SK-N-SH treated with all-trans-retinoic acid at 6 μM for 48 hours (cell line): ENCODE measurements around the gene RNF144B.

Experiments used
- ATAC-seq: fragments of 200-7000 bp; cut with Tn5 transposase; 3 replicates; pipeline ENCODE4 v1.9.1; 2020; ENCODE audit warnings: mild to moderate bottlenecking, moderate library complexity
- ARNTL ChIP-seq: fragments of 450-650 bp; formaldehyde crosslinking; IDR thresholded peaks from 2 replicates; pipeline ENCODE4 v1.5.0; 2020; ENCODE audit warnings: low read depth, mild to moderate bottlenecking, moderate library complexity, borderline replicate concordance
- BACH2 ChIP-seq: fragments of 250-450 bp; sonication (Bioruptor Pico); IDR thresholded peaks from 2 replicates; pipeline ENCODE4 v1.9.0; 2021; ENCODE audit warnings: mild to moderate bottlenecking, borderline replicate concordance
- CSDC2 ChIP-seq: fragments of 250-450 bp; sonication (Bioruptor Pico); IDR thresholded peaks from 2 replicates; pipeline ENCODE4 v1.5.0; 2020; ENCODE audit warnings: mild to moderate bottlenecking, moderate library complexity
- GLIS3 ChIP-seq: fragments of 250-450 bp; sonication (Bioruptor Pico); IDR thresholded peaks from 2 replicates; pipeline ENCODE4 v1.5.0; 2020; ENCODE audit warnings: mild to moderate bottlenecking, moderate library complexity
- OSR1 ChIP-seq: fragments of 250-450 bp; sonication (Bioruptor Pico); IDR thresholded peaks from 2 replicates; pipeline ENCODE4 v1.8.0; 2022; ENCODE audit warnings: moderate library complexity, mild to moderate bottlenecking, inconsistent platforms
- PPARA ChIP-seq: fragments of 250-450 bp; sonication (Bioruptor Pico); IDR thresholded peaks from 2 replicates; pipeline ENCODE4 v1.5.0; 2020; ENCODE audit warnings: mild to moderate bottlenecking, borderline replicate concordance
- RARB ChIP-seq: fragments of 250-450 bp; sonication (Bioruptor Pico); IDR thresholded peaks from 2 replicates; pipeline ENCODE4 v1.8.0; 2021; ENCODE audit warnings: mild to moderate bottlenecking, moderate library complexity
- SNAI2 ChIP-seq: fragments of 250-450 bp; sonication (Bioruptor Pico); IDR thresholded peaks from 2 replicates; pipeline ENCODE4 v1.5.0; 2020; ENCODE audit warnings: mild to moderate bottlenecking, moderate library complexity
- TCF4 ChIP-seq: fragments of 250-450 bp; sonication (Bioruptor Pico); IDR thresholded peaks from 2 replicates; pipeline ENCODE4 v1.8.0; 2021; ENCODE audit warnings: mild to moderate bottlenecking, moderate library complexity, borderline replicate concordance
- TOX ChIP-seq: fragments of 250-450 bp; sonication (Bioruptor Pico); IDR thresholded peaks from 2 replicates; pipeline ENCODE4 v1.8.0; 2021; ENCODE audit warnings: mild to moderate bottlenecking, moderate library complexity, borderline replicate concordance
- ZC3H10 ChIP-seq: fragments of 250-450 bp; sonication (Bioruptor Pico); IDR thresholded peaks from 2 replicates; pipeline ENCODE4 v1.5.1; 2021; ENCODE audit warnings: mild to moderate bottlenecking, moderate library complexity
- ZFP3 ChIP-seq: fragments of 250-450 bp; sonication (Bioruptor Pico); IDR thresholded peaks from 2 replicates; pipeline ENCODE4 v1.5.0; 2020; ENCODE audit warnings: mild to moderate bottlenecking, moderate library complexity
- ZFP30 ChIP-seq: fragments of 450-650 bp; formaldehyde crosslinking; IDR thresholded peaks from 2 replicates; pipeline ENCODE4 v1.5.0; 2022; ENCODE audit warnings: mild to moderate bottlenecking, moderate library complexity
- ZNF565 ChIP-seq: fragments of 450-650 bp; formaldehyde crosslinking; conservative IDR thresholded peaks from 2 replicates; pipeline ENCODE4 v1.5.0; 2020; ENCODE audit warnings: low read depth, mild to moderate bottlenecking, moderate library complexity
- ZNF70 ChIP-seq: fragments of 450-650 bp; formaldehyde crosslinking; IDR thresholded peaks from 2 replicates; pipeline ENCODE4 v1.5.0; 2020; ENCODE audit warnings: mild to moderate bottlenecking, moderate library complexity
- ZNF8 ChIP-seq: fragments of 450-650 bp; formaldehyde crosslinking; IDR thresholded peaks from 2 replicates; pipeline ENCODE4 v1.5.0; 2020; ENCODE audit warnings: mild to moderate bottlenecking, moderate library complexity
- TF ChIP-seq, protein P1 (sequence below): fragments of 250-450 bp; sonication (Bioruptor Pico); IDR thresholded peaks from 2 replicates; pipeline ENCODE4 v1.5.0; 2020; ENCODE audit warnings: mild to moderate bottlenecking, moderate library complexity
- TF ChIP-seq, protein P2 (sequence below): fragments of 250-450 bp; sonication (Bioruptor Pico); IDR thresholded peaks from 2 replicates; pipeline ENCODE4 v1.5.1; 2021; ENCODE audit warnings: mild to moderate bottlenecking, moderate library complexity
- TF ChIP-seq, protein P3 (sequence below): fragments of 250-450 bp; sonication (Bioruptor Pico); IDR thresholded peaks from 2 replicates; pipeline ENCODE4 v1.8.0; 2020; ENCODE audit warnings: mild to moderate bottlenecking, moderate library complexity, borderline replicate concordance
- TF ChIP-seq, protein P4 (sequence below): fragments of 250-450 bp; sonication (Bioruptor Pico); IDR thresholded peaks from 2 replicates; pipeline ENCODE4 v1.5.1; 2020; ENCODE audit warnings: low read depth, mild to moderate bottlenecking, moderate library complexity
- TF ChIP-seq, protein P5 (sequence below): fragments of 250-450 bp; sonication (Bioruptor Pico); IDR thresholded peaks from 2 replicates; pipeline ENCODE4 v1.8.0; 2021; ENCODE audit warnings: low read depth, mild to moderate bottlenecking, moderate library complexity, borderline replicate concordance

RNF144B gene

DNA sequence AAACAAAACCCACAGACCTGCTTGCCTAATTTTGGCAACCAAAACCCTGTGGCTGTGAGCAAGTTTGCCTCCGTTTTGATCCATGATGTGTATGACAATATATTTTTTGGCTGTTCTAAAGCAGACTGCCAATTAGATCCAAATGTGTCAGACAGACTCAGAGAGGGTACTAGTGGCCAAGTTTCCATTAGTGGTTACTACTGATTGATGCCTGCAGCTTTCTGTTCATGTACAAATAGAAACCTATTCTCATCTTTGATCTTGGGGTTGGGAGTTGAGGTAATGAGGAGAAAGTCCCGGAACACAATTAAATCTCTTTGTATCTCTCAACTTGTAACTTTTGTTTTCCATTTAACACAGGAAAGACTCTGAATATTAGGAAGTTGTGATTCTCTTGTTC, 100.9 kb downstream of the RNF144B start:
- TF ChIP-seq, protein P1, sequence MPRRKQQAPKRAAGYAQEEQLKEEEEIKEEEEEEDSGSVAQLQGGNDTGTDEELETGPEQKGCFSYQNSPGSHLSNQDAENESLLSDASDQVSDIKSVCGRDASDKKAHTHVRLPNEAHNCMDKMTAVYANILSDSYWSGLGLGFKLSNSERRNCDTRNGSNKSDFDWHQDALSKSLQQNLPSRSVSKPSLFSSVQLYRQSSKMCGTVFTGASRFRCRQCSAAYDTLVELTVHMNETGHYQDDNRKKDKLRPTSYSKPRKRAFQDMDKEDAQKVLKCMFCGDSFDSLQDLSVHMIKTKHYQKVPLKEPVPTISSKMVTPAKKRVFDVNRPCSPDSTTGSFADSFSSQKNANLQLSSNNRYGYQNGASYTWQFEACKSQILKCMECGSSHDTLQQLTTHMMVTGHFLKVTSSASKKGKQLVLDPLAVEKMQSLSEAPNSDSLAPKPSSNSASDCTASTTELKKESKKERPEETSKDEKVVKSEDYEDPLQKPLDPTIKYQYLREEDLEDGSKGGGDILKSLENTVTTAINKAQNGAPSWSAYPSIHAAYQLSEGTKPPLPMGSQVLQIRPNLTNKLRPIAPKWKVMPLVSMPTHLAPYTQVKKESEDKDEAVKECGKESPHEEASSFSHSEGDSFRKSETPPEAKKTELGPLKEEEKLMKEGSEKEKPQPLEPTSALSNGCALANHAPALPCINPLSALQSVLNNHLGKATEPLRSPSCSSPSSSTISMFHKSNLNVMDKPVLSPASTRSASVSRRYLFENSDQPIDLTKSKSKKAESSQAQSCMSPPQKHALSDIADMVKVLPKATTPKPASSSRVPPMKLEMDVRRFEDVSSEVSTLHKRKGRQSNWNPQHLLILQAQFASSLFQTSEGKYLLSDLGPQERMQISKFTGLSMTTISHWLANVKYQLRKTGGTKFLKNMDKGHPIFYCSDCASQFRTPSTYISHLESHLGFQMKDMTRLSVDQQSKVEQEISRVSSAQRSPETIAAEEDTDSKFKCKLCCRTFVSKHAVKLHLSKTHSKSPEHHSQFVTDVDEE, result no peak
- TF ChIP-seq ZNF8 (CRISPR knock-in tag) (no peak), CSDC2 (no peak), ZFP3 (CRISPR knock-in tag) (no peak), SNAI2 (CRISPR knock-in tag) (no peak), ZFP30 (CRISPR knock-in tag) (no peak), ZNF565 (CRISPR knock-in tag) (no peak), PPARA (CRISPR knock-in tag) (no peak), ARNTL (no peak)
- TF ChIP-seq, protein P2, sequence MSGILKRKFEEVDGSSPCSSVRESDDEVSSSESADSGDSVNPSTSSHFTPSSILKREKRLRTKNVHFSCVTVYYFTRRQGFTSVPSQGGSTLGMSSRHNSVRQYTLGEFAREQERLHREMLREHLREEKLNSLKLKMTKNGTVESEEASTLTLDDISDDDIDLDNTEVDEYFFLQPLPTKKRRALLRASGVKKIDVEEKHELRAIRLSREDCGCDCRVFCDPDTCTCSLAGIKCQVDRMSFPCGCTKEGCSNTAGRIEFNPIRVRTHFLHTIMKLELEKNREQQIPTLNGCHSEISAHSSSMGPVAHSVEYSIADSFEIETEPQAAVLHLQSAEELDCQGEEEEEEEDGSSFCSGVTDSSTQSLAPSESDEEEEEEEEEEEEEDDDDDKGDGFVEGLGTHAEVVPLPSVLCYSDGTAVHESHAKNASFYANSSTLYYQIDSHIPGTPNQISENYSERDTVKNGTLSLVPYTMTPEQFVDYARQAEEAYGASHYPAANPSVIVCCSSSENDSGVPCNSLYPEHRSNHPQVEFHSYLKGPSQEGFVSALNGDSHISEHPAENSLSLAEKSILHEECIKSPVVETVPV (CRISPR knock-in tag), result no peak
- TF ChIP-seq, protein P3, sequence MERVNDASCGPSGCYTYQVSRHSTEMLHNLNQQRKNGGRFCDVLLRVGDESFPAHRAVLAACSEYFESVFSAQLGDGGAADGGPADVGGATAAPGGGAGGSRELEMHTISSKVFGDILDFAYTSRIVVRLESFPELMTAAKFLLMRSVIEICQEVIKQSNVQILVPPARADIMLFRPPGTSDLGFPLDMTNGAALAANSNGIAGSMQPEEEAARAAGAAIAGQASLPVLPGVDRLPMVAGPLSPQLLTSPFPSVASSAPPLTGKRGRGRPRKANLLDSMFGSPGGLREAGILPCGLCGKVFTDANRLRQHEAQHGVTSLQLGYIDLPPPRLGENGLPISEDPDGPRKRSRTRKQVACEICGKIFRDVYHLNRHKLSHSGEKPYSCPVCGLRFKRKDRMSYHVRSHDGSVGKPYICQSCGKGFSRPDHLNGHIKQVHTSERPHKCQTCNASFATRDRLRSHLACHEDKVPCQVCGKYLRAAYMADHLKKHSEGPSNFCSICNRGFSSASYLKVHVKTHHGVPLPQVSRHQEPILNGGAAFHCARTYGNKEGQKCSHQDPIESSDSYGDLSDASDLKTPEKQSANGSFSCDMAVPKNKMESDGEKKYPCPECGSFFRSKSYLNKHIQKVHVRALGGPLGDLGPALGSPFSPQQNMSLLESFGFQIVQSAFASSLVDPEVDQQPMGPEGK (CRISPR knock-in tag), result no peak
- TF ChIP-seq, protein P4, sequence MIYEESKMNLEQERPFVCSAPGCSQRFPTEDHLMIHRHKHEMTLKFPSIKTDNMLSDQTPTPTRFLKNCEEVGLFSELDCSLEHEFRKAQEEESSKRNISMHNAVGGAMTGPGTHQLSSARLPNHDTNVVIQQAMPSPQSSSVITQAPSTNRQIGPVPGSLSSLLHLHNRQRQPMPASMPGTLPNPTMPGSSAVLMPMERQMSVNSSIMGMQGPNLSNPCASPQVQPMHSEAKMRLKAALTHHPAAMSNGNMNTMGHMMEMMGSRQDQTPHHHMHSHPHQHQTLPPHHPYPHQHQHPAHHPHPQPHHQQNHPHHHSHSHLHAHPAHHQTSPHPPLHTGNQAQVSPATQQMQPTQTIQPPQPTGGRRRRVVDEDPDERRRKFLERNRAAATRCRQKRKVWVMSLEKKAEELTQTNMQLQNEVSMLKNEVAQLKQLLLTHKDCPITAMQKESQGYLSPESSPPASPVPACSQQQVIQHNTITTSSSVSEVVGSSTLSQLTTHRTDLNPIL (CRISPR knock-in tag), result no peak
- no peak for ATAC-seq

DNA sequence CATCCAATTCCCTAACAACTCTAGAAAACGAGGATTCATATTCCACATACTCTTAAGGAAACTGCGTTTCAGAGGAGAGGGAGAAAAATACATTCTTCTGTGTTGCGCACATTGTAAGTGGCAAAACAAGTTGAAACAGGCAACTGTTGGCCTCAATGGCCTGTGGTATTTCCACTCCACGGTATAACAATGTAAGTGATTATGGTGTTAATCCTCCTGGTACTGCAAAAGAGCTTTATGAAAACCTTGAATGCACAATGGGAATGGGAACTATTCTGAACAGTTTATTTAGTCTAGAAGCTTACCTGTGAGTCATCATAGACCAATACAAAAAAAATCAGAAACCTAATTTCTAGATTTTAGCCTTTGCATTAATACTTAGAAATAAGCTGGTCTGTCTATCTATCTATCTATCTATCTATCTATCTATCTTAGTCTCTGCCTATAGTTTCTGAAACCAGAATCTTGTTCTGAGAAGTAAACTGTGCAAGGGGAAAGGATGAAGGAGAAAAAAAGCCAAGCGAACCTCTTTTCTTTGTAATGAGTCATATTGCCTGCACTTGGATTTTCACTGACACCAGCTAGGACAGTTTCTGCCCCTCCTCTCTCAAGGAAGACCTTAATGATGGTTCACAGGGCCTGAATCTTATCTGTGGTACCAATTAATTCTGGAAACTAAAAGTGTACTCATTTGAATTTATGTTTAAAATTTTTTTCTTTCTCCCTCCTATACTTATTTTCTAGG, 101.5 kb downstream of the RNF144B start:
- ATAC-seq, result no peak; the same call in 2 of the 3 replicates
- TF ChIP-seq ZNF565 (CRISPR knock-in tag) (no peak), TOX (CRISPR knock-in tag) (no peak), OSR1 (no peak), CSDC2 (no peak), RARB (no peak), PPARA (CRISPR knock-in tag) (no peak), GLIS3 (CRISPR knock-in tag) (no peak), ZNF8 (CRISPR knock-in tag) (no peak)
- TF ChIP-seq, protein P5, sequence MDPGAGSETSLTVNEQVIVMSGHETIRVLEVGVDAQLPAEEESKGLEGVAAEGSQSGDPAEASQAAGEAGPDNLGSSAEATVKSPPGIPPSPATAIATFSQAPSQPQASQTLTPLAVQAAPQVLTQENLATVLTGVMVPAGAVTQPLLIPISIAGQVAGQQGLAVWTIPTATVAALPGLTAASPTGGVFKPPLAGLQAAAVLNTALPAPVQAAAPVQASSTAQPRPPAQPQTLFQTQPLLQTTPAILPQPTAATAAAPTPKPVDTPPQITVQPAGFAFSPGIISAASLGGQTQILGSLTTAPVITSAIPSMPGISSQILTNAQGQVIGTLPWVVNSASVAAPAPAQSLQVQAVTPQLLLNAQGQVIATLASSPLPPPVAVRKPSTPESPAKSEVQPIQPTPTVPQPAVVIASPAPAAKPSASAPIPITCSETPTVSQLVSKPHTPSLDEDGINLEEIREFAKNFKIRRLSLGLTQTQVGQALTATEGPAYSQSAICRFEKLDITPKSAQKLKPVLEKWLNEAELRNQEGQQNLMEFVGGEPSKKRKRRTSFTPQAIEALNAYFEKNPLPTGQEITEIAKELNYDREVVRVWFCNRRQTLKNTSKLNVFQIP, result no peak

DNA sequence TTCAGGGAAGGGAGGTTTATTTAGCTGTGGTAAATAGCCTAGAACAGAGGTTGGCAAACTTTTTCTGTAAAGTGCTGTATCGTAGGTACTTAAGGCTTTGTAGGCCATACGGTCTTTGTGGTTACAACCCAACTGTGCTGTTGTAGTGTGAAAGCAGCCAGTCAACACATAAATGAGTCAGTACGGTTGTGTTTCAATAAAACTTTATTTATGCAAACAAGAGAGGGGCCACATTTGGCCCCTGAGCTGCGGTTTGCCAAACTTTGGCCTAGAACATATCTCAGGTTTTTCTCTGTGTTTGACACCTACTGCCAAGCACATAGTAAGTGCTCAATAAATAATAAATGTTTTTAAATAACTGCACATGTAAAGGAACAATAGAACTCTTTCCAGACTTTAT, 102.2 kb downstream of the RNF144B start:
- no peak for ATAC-seq
- no peak for TF ChIP-seq TCF4
- no peak for TF ChIP-seq ZNF70 (CRISPR knock-in tag)
- no peak for TF ChIP-seq GLIS3 (CRISPR knock-in tag)
- TF ChIP-seq, protein P3 (CRISPR knock-in tag), result no peak
- TF ChIP-seq, protein P2 (CRISPR knock-in tag), result no peak
- TF ChIP-seq ZFP30 (CRISPR knock-in tag), result no peak
- TF ChIP-seq, protein P5, result no peak
- no peak for TF ChIP-seq SNAI2 (CRISPR knock-in tag)
- no peak for TF ChIP-seq ARNTL
- no peak for TF ChIP-seq BACH2
- TF ChIP-seq ZC3H10, result no peak
